HEK293 (cell line): ENCODE measurements around the gene RIPOR3.

Source experiments
- CTCF ChIA-PET: fragments of 350-600 bp; formaldehyde crosslinking; extraction: SDS; loops from one replicate; lab custom pipeline; 2021; ENCODE audit warnings: antibody characterized with exemption; lab: Yijun Ruan, JAX
- POLR2A ChIA-PET: fragments of 300-600 bp; formaldehyde crosslinking; extraction: SDS; loops from one replicate; lab custom pipeline; 2020; ENCODE audit warnings: antibody characterized with exemption, inconsistent platforms; lab: Yijun Ruan, JAX
- H3K27ac ChIP-seq: fragments of 200-500 bp; sonication (Bioruptor generic); 2 replicates; pipeline ENCODE4 v1.5.1; 2014; ENCODE audit warnings: low read depth, low read length, control low read depth, inconsistent platforms; ENCODE audit errors: extremely low read depth
- H3K36me3 ChIP-seq, 2 experiments: fragments of 200-500 bp in 1 of 2; sonication (Bioruptor generic) in 1 of 2; 1 replicate in 1 of 2; 2 replicates in 1 of 2; pipeline ENCODE4 v1.5.1; 2014 to 2017; ENCODE audit warnings: inconsistent platforms in 2 of 2, low read length in 2 of 2; ENCODE audit not compliant: control insufficient read depth in 2 of 2, insufficient read depth in 1 of 2
- H3K4me1 ChIP-seq: fragments of 200-500 bp; sonication (Bioruptor generic); 2 replicates; pipeline ENCODE4 v1.5.1; 2014; ENCODE audit warnings: mild to moderate bottlenecking, low read length, inconsistent platforms; ENCODE audit not compliant: control insufficient read depth, insufficient read depth
- H3K4me3 ChIP-seq: 2 replicates; pipeline ENCODE4 v1.5.1; 2011; ENCODE audit warnings: low read depth, mild to moderate bottlenecking, control low read depth, low read length, moderate library complexity
- H3K9me3 ChIP-seq: fragments of 200-500 bp; sonication (Bioruptor generic); 2 replicates; pipeline ENCODE4 v1.5.1; 2014; ENCODE audit warnings: low read depth, low read length, inconsistent platforms; ENCODE audit not compliant: control insufficient read depth, insufficient read depth
- EGR2 ChIP-seq: fragments of 450-650 bp; formaldehyde crosslinking; IDR thresholded peaks from 2 replicates; pipeline ENCODE4 v1.5.1; 2016; ENCODE audit warnings: low read depth, missing biosample characterization, missing genetic modification characterization
- HOXA7 ChIP-seq: sonication (generic); formaldehyde crosslinking; IDR thresholded peaks from 2 replicates; pipeline ENCODE4 v1.8.1; 2022; ENCODE audit warnings: missing genetic modification reagents, borderline replicate concordance
- OSR2 ChIP-seq: fragments of 450-650 bp; formaldehyde crosslinking; IDR thresholded peaks from 2 replicates; pipeline ENCODE4 v1.5.1; 2016; ENCODE audit warnings: missing biosample characterization, missing genetic modification characterization
- WT1 ChIP-seq: fragments of 450-650 bp; formaldehyde crosslinking; IDR thresholded peaks from 2 replicates; pipeline ENCODE4 v1.5.1; 2016; ENCODE audit warnings: missing biosample characterization, missing genetic modification characterization
- ZBTB17 ChIP-seq: fragments of 450-650 bp; formaldehyde crosslinking; IDR thresholded peaks from 2 replicates; pipeline ENCODE4 v1.5.1; 2016; ENCODE audit warnings: missing biosample characterization, missing genetic modification characterization
- ZBTB8A ChIP-seq: fragments of 450-650 bp; formaldehyde crosslinking; IDR thresholded peaks from 2 replicates; pipeline ENCODE4 v1.5.1; 2016; ENCODE audit warnings: missing biosample characterization, missing genetic modification characterization
- ZFHX2 ChIP-seq: fragments of 450-650 bp; formaldehyde crosslinking; conservative IDR thresholded peaks from 2 replicates; pipeline ENCODE4 v1.5.1; 2016; ENCODE audit warnings: missing biosample characterization, missing genetic modification characterization
- ZFP69B ChIP-seq: fragments of 450-650 bp; formaldehyde crosslinking; IDR thresholded peaks from 2 replicates; pipeline ENCODE4 v1.5.1; 2016; ENCODE audit warnings: missing biosample characterization, missing genetic modification characterization
- ZIC2 ChIP-seq: fragments of 450-650 bp; formaldehyde crosslinking; IDR thresholded peaks from 2 replicates; pipeline ENCODE4 v1.5.1; 2016; ENCODE audit warnings: missing biosample characterization, missing genetic modification characterization
- ZNF335 ChIP-seq: fragments of 450-650 bp; formaldehyde crosslinking; conservative IDR thresholded peaks from 2 replicates; pipeline ENCODE4 v1.5.1; 2016; ENCODE audit warnings: missing biosample characterization, missing genetic modification characterization
- ZNF341 ChIP-seq: fragments of 450-650 bp; formaldehyde crosslinking; IDR thresholded peaks from 2 replicates; pipeline ENCODE4; 2016; ENCODE audit warnings: low read depth, missing biosample characterization, missing genetic modification characterization
- ZNF501 ChIP-seq: fragments of 450-650 bp; formaldehyde crosslinking; IDR thresholded peaks from 2 replicates; pipeline ENCODE4 v1.5.1; 2016; ENCODE audit warnings: missing biosample characterization, missing genetic modification characterization
- ZNF548 ChIP-seq: fragments of 450-650 bp; formaldehyde crosslinking; IDR thresholded peaks from 2 replicates; pipeline ENCODE4 v1.5.1; 2016; ENCODE audit warnings: missing biosample characterization, missing genetic modification characterization
- ZNF692 ChIP-seq: fragments of 450-650 bp; formaldehyde crosslinking; IDR thresholded peaks from 2 replicates; pipeline ENCODE4 v1.5.1; 2016; ENCODE audit warnings: missing biosample characterization, missing genetic modification characterization
- ZNF76 ChIP-seq: fragments of 450-650 bp; formaldehyde crosslinking; IDR thresholded peaks from 2 replicates; pipeline ENCODE4; 2016; ENCODE audit warnings: low read depth, missing biosample characterization, missing genetic modification characterization, borderline replicate concordance
- ZNF777 ChIP-seq: fragments of 450-650 bp; formaldehyde crosslinking; IDR thresholded peaks from 2 replicates; pipeline ENCODE4 v1.5.1; 2017; ENCODE audit warnings: missing biosample characterization, missing genetic modification characterization, borderline replicate concordance
- TF ChIP-seq, protein P1 (sequence below): fragments of 450-650 bp; formaldehyde crosslinking; IDR thresholded peaks from 2 replicates; pipeline ENCODE4 v1.5.1; 2017; ENCODE audit warnings: missing biosample characterization, missing genetic modification characterization
- TF ChIP-seq, protein P2 (sequence below): fragments of 450-650 bp; formaldehyde crosslinking; IDR thresholded peaks from 2 replicates; pipeline ENCODE4 v1.5.1; 2016; ENCODE audit warnings: missing biosample characterization, missing genetic modification characterization
- TF ChIP-seq, protein P3 (sequence below): fragments of 450-650 bp; formaldehyde crosslinking; conservative IDR thresholded peaks from 2 replicates; pipeline ENCODE4 v1.5.1; 2016; ENCODE audit warnings: low read depth, missing biosample characterization, missing genetic modification characterization

The RIPOR3 gene

GRCh38 chr20:50680105-50680960 is 11.0 kb downstream of the RIPOR3 start:
- no peaks in the 10 kb centered on the region for H3K9me3 ChIP-seq
- no peak overlapping the region for H3K4me3 ChIP-seq
- TF ChIP-seq OSR2 (tag by site-specific recombination) = 0 out of 2 replicates have a peak, but pooled peaks have one; percentile 22
- TF ChIP-seq, protein P1, sequence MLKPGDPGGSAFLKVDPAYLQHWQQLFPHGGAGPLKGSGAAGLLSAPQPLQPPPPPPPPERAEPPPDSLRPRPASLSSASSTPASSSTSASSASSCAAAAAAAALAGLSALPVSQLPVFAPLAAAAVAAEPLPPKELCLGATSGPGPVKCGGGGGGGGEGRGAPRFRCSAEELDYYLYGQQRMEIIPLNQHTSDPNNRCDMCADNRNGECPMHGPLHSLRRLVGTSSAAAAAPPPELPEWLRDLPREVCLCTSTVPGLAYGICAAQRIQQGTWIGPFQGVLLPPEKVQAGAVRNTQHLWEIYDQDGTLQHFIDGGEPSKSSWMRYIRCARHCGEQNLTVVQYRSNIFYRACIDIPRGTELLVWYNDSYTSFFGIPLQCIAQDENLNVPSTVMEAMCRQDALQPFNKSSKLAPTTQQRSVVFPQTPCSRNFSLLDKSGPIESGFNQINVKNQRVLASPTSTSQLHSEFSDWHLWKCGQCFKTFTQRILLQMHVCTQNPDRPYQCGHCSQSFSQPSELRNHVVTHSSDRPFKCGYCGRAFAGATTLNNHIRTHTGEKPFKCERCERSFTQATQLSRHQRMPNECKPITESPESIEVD = peak; percentile 92
- TF ChIP-seq ZIC2 = peak; percentile 96
- peak; percentile 85 for TF ChIP-seq ZNF335 (tag by site-specific recombination)
- peak; percentile 78 for TF ChIP-seq ZFP69B
- TF ChIP-seq ZNF76 (tag by site-specific recombination) = no peak
- no peak for TF ChIP-seq ZNF341 (tag by site-specific recombination)
- TF ChIP-seq ZBTB8A (tag by site-specific recombination) = 0 out of 2 replicates have a peak, but pooled peaks have one; percentile 16
- TF ChIP-seq ZNF501 (tag by site-specific recombination) = no peak
- peak; percentile 87 for TF ChIP-seq ZNF692 (tag by site-specific recombination)
- CTCF ChIA-PET = interaction anchor here (0.9 to 1.2 kb wide), 3 partner anchors 17 to 69 kb away, joined by 3 to 7 read pairs (median 4); no protein-coding TSS in a partner anchor
- H3K27ac ChIP-seq = no peak overlapping the region
- no peaks in the 10 kb centered on the region for H3K36me3 ChIP-seq
- H3K4me1 ChIP-seq = no peaks in the 10 kb centered on the region
- POLR2A ChIA-PET = interaction anchor here (0.5 kb wide), 1 partner anchor 107 kb away, joined by 3 read pairs; no protein-coding TSS in a partner anchor

DNA sequence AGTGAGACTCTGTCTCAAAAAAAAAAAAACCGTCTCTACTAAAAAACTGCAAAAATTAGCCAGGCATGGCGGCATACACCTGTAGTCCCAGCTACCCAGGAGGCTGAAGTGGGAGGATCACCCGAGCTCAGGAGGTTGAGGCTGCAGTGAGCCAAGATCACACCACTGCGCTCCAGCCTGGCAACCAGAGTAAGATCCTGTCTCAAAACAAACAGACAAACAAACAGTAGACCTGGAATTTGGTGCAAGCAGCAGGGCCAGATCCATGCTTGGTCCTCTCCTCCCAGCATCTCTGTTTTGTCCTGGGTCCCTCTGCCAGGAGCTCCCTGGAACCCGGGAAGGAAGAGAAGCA is 11.6 kb downstream of the RIPOR3 start:
- no peak overlapping the region for H3K27ac ChIP-seq
- ChIA-PET POLR2A (no interaction called here), CTCF (interaction anchor here (0.9 to 1.2 kb wide), 2 partner anchors 16 to 70 kb away, joined by 3 to 7 read pairs; no protein-coding TSS in a partner anchor)
- no peaks in the 10 kb centered on the region for H3K36me3 ChIP-seq
- no peaks in the 10 kb centered on the region for H3K4me1 ChIP-seq
- no peak overlapping the region for H3K4me3 ChIP-seq
- TF ChIP-seq ZBTB17 (tag by site-specific recombination) (0 out of 2 replicates have a peak, but pooled peaks have one; percentile 29), ZNF777 (tag by site-specific recombination) (no peak)
- no peaks in the 10 kb centered on the region for H3K9me3 ChIP-seq

- H3K4me1 ChIP-seq = no peaks in the 10 kb centered on the region
- POLR2A ChIA-PET = no interaction called here
- CTCF ChIA-PET = interaction anchor here (0.7 kb wide), 2 partner anchors 22 to 210 kb away, joined by 3 read pairs; no protein-coding TSS in a partner anchor
- no peaks in the 10 kb centered on the region for H3K36me3 ChIP-seq
- H3K9me3 ChIP-seq = no peaks in the 10 kb centered on the region
- H3K4me3 ChIP-seq = no peak overlapping the region
- no peak overlapping the region for H3K27ac ChIP-seq
- TF ChIP-seq, protein P2, sequence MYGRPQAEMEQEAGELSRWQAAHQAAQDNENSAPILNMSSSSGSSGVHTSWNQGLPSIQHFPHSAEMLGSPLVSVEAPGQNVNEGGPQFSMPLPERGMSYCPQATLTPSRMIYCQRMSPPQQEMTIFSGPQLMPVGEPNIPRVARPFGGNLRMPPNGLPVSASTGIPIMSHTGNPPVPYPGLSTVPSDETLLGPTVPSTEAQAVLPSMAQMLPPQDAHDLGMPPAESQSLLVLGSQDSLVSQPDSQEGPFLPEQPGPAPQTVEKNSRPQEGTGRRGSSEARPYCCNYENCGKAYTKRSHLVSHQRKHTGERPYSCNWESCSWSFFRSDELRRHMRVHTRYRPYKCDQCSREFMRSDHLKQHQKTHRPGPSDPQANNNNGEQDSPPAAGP = 0 out of 2 replicates have a peak, but pooled peaks have one; percentile 51
- TF ChIP-seq ZNF548 (tag by site-specific recombination) (no peak), HOXA7 (CRISPR knock-in tag) (no peak), ZIC2 (0 out of 2 replicates have a peak, but pooled peaks have one; percentile 13), EGR2 (tag by site-specific recombination) (peak; percentile 57), ZFHX2 (tag by site-specific recombination) (peak; percentile 48), WT1 (tag by site-specific recombination) (peak; percentile 92), ZBTB8A (tag by site-specific recombination) (no peak)
- TF ChIP-seq, protein P3, sequence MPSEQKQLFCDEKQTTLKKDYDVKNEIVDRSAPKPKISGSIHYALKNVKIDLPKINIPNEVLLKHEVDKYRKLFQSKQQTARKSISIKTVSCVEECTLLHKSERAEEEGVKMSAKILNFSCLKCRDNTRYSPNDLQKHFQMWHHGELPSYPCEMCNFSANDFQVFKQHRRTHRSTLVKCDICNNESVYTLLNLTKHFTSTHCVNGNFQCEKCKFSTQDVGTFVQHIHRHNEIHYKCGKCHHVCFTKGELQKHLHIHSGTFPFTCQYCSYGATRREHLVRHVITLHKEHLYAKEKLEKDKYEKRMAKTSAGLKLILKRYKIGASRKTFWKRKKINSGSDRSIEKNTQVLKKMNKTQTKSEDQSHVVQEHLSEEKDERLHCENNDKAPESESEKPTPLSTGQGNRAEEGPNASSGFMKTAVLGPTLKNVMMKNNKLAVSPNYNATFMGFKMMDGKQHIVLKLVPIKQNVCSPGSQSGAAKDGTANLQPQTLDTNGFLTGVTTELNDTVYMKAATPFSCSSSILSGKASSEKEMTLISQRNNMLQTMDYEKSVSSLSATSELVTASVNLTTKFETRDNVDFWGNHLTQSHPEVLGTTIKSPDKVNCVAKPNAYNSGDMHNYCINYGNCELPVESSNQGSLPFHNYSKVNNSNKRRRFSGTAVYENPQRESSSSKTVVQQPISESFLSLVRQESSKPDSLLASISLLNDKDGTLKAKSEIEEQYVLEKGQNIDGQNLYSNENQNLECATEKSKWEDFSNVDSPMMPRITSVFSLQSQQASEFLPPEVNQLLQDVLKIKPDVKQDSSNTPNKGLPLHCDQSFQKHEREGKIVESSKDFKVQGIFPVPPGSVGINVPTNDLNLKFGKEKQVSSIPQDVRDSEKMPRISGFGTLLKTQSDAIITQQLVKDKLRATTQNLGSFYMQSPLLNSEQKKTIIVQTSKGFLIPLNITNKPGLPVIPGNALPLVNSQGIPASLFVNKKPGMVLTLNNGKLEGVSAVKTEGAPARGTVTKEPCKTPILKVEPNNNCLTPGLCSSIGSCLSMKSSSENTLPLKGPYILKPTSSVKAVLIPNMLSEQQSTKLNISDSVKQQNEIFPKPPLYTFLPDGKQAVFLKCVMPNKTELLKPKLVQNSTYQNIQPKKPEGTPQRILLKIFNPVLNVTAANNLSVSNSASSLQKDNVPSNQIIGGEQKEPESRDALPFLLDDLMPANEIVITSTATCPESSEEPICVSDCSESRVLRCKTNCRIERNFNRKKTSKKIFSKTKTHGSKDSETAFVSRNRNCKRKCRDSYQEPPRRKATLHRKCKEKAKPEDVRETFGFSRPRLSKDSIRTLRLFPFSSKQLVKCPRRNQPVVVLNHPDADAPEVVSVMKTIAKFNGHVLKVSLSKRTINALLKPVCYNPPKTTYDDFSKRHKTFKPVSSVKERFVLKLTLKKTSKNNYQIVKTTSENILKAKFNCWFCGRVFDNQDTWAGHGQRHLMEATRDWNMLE = no peak
These were observed 13.0 kb downstream of the RIPOR3 start for GRCh38 chr20:50678169-50678898.
